Erythroblast (primary cell): ENCODE data around the gene VCP.
A peak's percentile ranks its signal among the peaks of the same experiment; 100 is the strongest.

Source experiments
- DNase-seq, 2 experiments: peaks; one replicate each; lab custom pipeline; 2025; lab: John Stamatoyannopoulos, UW
- GATA1 ChIP-seq: IDR thresholded peaks from 2 replicates; pipeline ENCODE4 v1.6.1; 2011; ENCODE audit warnings: low read depth, mild to moderate bottlenecking, control low read depth, low read length, moderate library complexity
- POLR2A ChIP-seq: IDR thresholded peaks from 2 replicates; pipeline ENCODE4 v1.6.1; 2011; ENCODE audit warnings: mild to moderate bottlenecking, low read length

The VCP gene

GRCh38 chr9:35072461-35073278, at the start of gene VCP:
TSS of gene VCP (minus strand) at chr9:35072625. CDS start at chr9:35072353, 272 bp downstream.
- TF ChIP-seq GATA1, result no peak
- peak; percentile 97 for TF ChIP-seq POLR2A
- DNase-seq, result peak; percentile 99

- TF ChIP-seq POLR2A (no peak), GATA1 (no peak)
- DNase-seq, result peak; percentile 91 to 95
Measured at GRCh38 chr9:35116898-35117551, 44.6 kb upstream of the VCP start.

GRCh38 chr9:35116539-35116897, 44.1 kb upstream of the VCP start:
- TF ChIP-seq POLR2A (no peak), GATA1 (no peak)
- DNase-seq, result no peak

GRCh38 chr9:35115680-35116538, 43.5 kb upstream of the VCP start, which contains the start of gene ATOSB:
TSS of gene ATOSB (minus strand) at chr9:35115862. CDS start at chr9:35108274, 7,588 bp downstream.
- TF ChIP-seq POLR2A (peak; percentile 58), GATA1 (no peak)
- peak; percentile 95 for DNase-seq

- TF ChIP-seq GATA1, result no peak
- TF ChIP-seq POLR2A, result no peak
- peak; percentile 78 to 82 for DNase-seq
Measured at GRCh38 chr9:35114840-35115628, 42.6 kb upstream of the VCP start.

GRCh38 chr9:35114113-35114839, 41.9 kb upstream of the VCP start:
- TF ChIP-seq POLR2A (peak; percentile 51), GATA1 (no peak)

GRCh38 chr9:35112257-35113020, 40.0 kb upstream of the VCP start:
- no peak for TF ChIP-seq POLR2A
- TF ChIP-seq GATA1, result no peak
- peak; percentile 57 to 85 for DNase-seq

More at GRCh38 chr9:35114113-35114839, 41.9 kb upstream of the VCP start:
- peak; percentile 92 for DNase-seq

- TF ChIP-seq POLR2A (peak; percentile 64), GATA1 (no peak)
- DNase-seq, result peak; percentile 99 to 100
Measured at GRCh38 chr9:35111001-35111933, 38.8 kb upstream of the VCP start.

GRCh38 chr9:35110327-35110761, 37.9 kb upstream of the VCP start:
- DNase-seq, result peak; percentile 86 to 89
- TF ChIP-seq POLR2A (peak; percentile 66), GATA1 (no peak)

GRCh38 chr9:35108946-35109575, 36.6 kb upstream of the VCP start:
- DNase-seq, result peak; percentile 96 to 98
- peak; percentile 70 for TF ChIP-seq POLR2A
- TF ChIP-seq GATA1, result peak; percentile 35
